ENCODE measurements around the gene CLASP1.

- TF ChIP-seq CTCF (IDR thresholded peaks at IDR 0.05) (no peak), POLR2A (IDR thresholded peaks at IDR 0.05) (no peak)
Measured at GRCh38 chr2:121608967-121609366, 40.3 kb downstream of the CLASP1 start.
